ENCODE measurements around the gene P2RX2. TPM values are rescaled to one million over a fixed set of nuclear protein-coding genes. Genes with fewer than 3 reads are reported as not detected.

Gene P2RX2
- total and polyA plus RNA-seq, 2 of the 4 experiments (the other 2 are of a cell fraction) = not detected

GRCh38 chr12:132658149-132658894, 39.7 kb downstream of the P2RX2 start:
- Histone ChIP-seq H3K4me2 (ENCODE audit: low read depth, low read length) (no peak overlapping the region), H2BK120ac (ENCODE audit: low read depth, low read length) (no peak overlapping the region), H3K18ac (ENCODE audit: low read depth, low read length) (no peak overlapping the region), H3K27me3 (ENCODE audit: control insufficient read depth, insufficient read depth, low read length) (no peaks in the 10 kb centered on the region), H4K5ac (ENCODE audit: low read depth, low read length) (no peak overlapping the region), H3K9ac (ENCODE audit: low read depth, low read length) (no peak overlapping the region), H3K36me3 (ENCODE audit: control insufficient read depth, insufficient read depth, low read length) (peaks cover 42% of the 10 kb centered on the region), H2BK15ac (ENCODE audit: low read depth, low read length) (no peak overlapping the region), H3K9me3 (ENCODE audit: control insufficient read depth, insufficient read depth, low read length) (no peaks in the 10 kb centered on the region), H3K9me1 (ENCODE audit: insufficient read depth, low read length) (peaks cover 5% of the 10 kb centered on the region), H4K20me1 (ENCODE audit: insufficient read depth, low read length) (no peaks in the 10 kb centered on the region), H2AFZ (replicated peaks; ENCODE audit: low read length, poor library complexity) (no peak overlapping the region), H3K4me1 (ENCODE audit: control insufficient read depth, insufficient read depth, low read length) (no peaks in the 10 kb centered on the region), H3K4me3 (ENCODE audit: insufficient read depth, low read depth, low read length) (no peak overlapping the region), H2BK20ac (ENCODE audit: low read depth, low read length) (no peak overlapping the region), H3K23ac (ENCODE audit: low read depth, low read length) (no peak overlapping the region), H3K27ac (ENCODE audit: insufficient read depth, low read length) (no peak overlapping the region), H2BK5ac (ENCODE audit: low read depth, low read length, poor library complexity, severe bottlenecking) (no peak overlapping the region), H3K56ac (ENCODE audit: extremely low read depth, insufficient read depth, low read length) (no peak overlapping the region), H4K91ac (ENCODE audit: insufficient read depth, low read depth, low read length) (no peak overlapping the region), H3K4ac (ENCODE audit: low read depth, low read length) (no peak overlapping the region), H2AK5ac (ENCODE audit: low read depth, low read length) (no peak overlapping the region), H4K8ac (ENCODE audit: low read depth in 2 of 2, low read length in 2 of 2) (no peak overlapping the region), H2AK9ac (replicated peaks; ENCODE audit: low read depth, low read length, poor library complexity) (no peak overlapping the region), H3K79me1 (ENCODE audit: low read depth in 1 of 2, low read length in 2 of 2) (no peaks in the 10 kb centered on the region), H3K14ac (replicated peaks; ENCODE audit: low read depth, low read length) (no peak overlapping the region)
- dilution Hi-C loops (cut with HindIII; ENCODE audit: low sequenced_read_pairs, unreplicated experiment) = no loop called here
- BruUV-seq (replicated peaks) = no TSS peak
- intact Hi-C loops (cut with micrococcal nuclease) = no loop called here
- no peak for ATAC-seq (ENCODE audit: low read depth)
- POLR2A ChIA-PET (ENCODE audit: unreplicated experiment) = no interaction called here
- CTCF ChIA-PET = no interaction called here
- WGBS, 2 experiments (ENCODE audit: extremely low coverage in 2 of 2, insufficient read length in 1 of 2) = 94% methylated on average over 29 of the region's 32 CpGs; no CpG with 5 or more reads in 1 of the 2 experiments
- in situ Hi-C loops (cut with MboI; ENCODE audit: low sequenced_read_pairs) = no loop called here
- no peak for DNase-seq
- TF ChIP-seq FOS (IDR thresholded peaks at IDR 0.05; ENCODE audit: low read depth, low read length) (no peak), RAD21 (IDR thresholded peaks at IDR 0.05; ENCODE audit: low read length) (no peak), CHD1 (IDR thresholded peaks at IDR 0.05; ENCODE audit: low read depth, low read length) (no peak), BHLHE40 (IDR thresholded peaks at IDR 0.05; ENCODE audit: low read depth, low read length) (no peak), CEBPB (IDR thresholded peaks at IDR 0.05; ENCODE audit: low read depth, low read length) (no peak), ELK1 (IDR thresholded peaks at IDR 0.05; ENCODE audit: borderline replicate concordance, low read depth, low read length) (no peak), RCOR1 (IDR thresholded peaks at IDR 0.05; ENCODE audit: insufficient replicate concordance, low read length) (no peak), POLR2A (IDR thresholded peaks at IDR 0.05; ENCODE audit: low read depth, low read length) (no peak), MXI1 (IDR thresholded peaks at IDR 0.05; ENCODE audit: borderline replicate concordance, low read depth, low read length) (no peak), MAFK (IDR thresholded peaks at IDR 0.05; ENCODE audit: low read depth, low read length) (no peak)
- TF ChIP-seq, protein P1, sequence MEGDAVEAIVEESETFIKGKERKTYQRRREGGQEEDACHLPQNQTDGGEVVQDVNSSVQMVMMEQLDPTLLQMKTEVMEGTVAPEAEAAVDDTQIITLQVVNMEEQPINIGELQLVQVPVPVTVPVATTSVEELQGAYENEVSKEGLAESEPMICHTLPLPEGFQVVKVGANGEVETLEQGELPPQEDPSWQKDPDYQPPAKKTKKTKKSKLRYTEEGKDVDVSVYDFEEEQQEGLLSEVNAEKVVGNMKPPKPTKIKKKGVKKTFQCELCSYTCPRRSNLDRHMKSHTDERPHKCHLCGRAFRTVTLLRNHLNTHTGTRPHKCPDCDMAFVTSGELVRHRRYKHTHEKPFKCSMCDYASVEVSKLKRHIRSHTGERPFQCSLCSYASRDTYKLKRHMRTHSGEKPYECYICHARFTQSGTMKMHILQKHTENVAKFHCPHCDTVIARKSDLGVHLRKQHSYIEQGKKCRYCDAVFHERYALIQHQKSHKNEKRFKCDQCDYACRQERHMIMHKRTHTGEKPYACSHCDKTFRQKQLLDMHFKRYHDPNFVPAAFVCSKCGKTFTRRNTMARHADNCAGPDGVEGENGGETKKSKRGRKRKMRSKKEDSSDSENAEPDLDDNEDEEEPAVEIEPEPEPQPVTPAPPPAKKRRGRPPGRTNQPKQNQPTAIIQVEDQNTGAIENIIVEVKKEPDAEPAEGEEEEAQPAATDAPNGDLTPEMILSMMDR (conservative IDR thresholded peaks at IDR 0.05; ENCODE audit: low read depth, low read length) = no peak

Data from IMR-90 (cell line).